IPS-18c (cell line): ENCODE results near the gene CUX1.
"Not testable (repeated sequence)": the region's sequence is repeated elsewhere in the genome, so short reads cannot be mapped to it uniquely, and the experiment has no call there.

Source experiments
- H3K4me3 ChIP-seq: 2 replicates; pipeline ENCODE4 v1.7.0; 2013; ENCODE audit warnings: low read depth, mild to moderate bottlenecking, low read length, moderate library complexity; ENCODE audit not compliant: insufficient read depth
- H3K9me3 ChIP-seq: one replicate; pipeline ENCODE4 v1.6.1; 2013; ENCODE audit warnings: mild to moderate bottlenecking, low read length, moderate library complexity; ENCODE audit not compliant: control insufficient read depth, insufficient read depth

The CUX1 gene

GRCh38 chr7:102301367-102301766 lies 483.9 kb downstream of the CUX1 start:
- not testable (repeated sequence) for H3K9me3 ChIP-seq, H3K4me3 ChIP-seq

- Histone ChIP-seq H3K9me3 (no peaks in the 10 kb centered on the region), H3K4me3 (no peak overlapping the region)
These were observed 484.6 kb downstream of the CUX1 start for GRCh38 chr7:102302025-102302424.

- H3K4me3 ChIP-seq: no peak overlapping the region
These were observed 486.4 kb downstream of the CUX1 start for GRCh38 chr7:102303669-102304422.

GRCh38 chr7:102304668-102305067 lies 487.2 kb downstream of the CUX1 start:
- H3K4me3 ChIP-seq: no peak overlapping the region
- no peaks in the 10 kb centered on the region for H3K9me3 ChIP-seq

More at GRCh38 chr7:102303669-102304422, 486.4 kb downstream of the CUX1 start:
- H3K9me3 ChIP-seq: no peaks in the 10 kb centered on the region

GRCh38 chr7:102305414-102306268 lies 488.2 kb downstream of the CUX1 start:
- no peak overlapping the region for H3K4me3 ChIP-seq
- H3K9me3 ChIP-seq: no peaks in the 10 kb centered on the region

GRCh38 chr7:102306916-102307677 lies 489.7 kb downstream of the CUX1 start:
- Histone ChIP-seq H3K9me3 (no peaks in the 10 kb centered on the region), H3K4me3 (no peak overlapping the region; the same call in 1 of the 2 replicates)

- H3K9me3 ChIP-seq: no peaks in the 10 kb centered on the region
These were observed 493.0 kb downstream of the CUX1 start for GRCh38 chr7:102310414-102310815.

GRCh38 chr7:102312317-102312716 lies 494.9 kb downstream of the CUX1 start:
- no peak overlapping the region for H3K4me3 ChIP-seq

More at GRCh38 chr7:102310414-102310815, 493.0 kb downstream of the CUX1 start:
- H3K4me3 ChIP-seq: no peak overlapping the region

GRCh38 chr7:102313997-102314780 lies 496.8 kb downstream of the CUX1 start:
- Histone ChIP-seq H3K9me3 (no peaks in the 10 kb centered on the region), H3K4me3 (no peak overlapping the region)

More at GRCh38 chr7:102312317-102312716, 494.9 kb downstream of the CUX1 start:
- H3K9me3 ChIP-seq: no peaks in the 10 kb centered on the region

- Histone ChIP-seq H3K4me3 (no peak overlapping the region), H3K9me3 (no peaks in the 10 kb centered on the region)
These were observed 500.0 kb downstream of the CUX1 start for GRCh38 chr7:102317231-102318059.

GRCh38 chr7:102318482-102318971 lies 501.1 kb downstream of the CUX1 start:
- no peak overlapping the region for H3K4me3 ChIP-seq

GRCh38 chr7:102319671-102320070 lies 502.2 kb downstream of the CUX1 start:
- H3K4me3 ChIP-seq: no peak overlapping the region
- no peaks in the 10 kb centered on the region for H3K9me3 ChIP-seq

More at GRCh38 chr7:102318482-102318971, 501.1 kb downstream of the CUX1 start:
- no peaks in the 10 kb centered on the region for H3K9me3 ChIP-seq

GRCh38 chr7:102320181-102320580 lies 502.8 kb downstream of the CUX1 start:
- no peak overlapping the region for H3K4me3 ChIP-seq
- H3K9me3 ChIP-seq: no peaks in the 10 kb centered on the region

- H3K9me3 ChIP-seq: no peaks in the 10 kb centered on the region
- H3K4me3 ChIP-seq: peak overlapping the region; percentile 2; the same call in 1 of the 2 replicates
These were observed 503.4 kb downstream of the CUX1 start for GRCh38 chr7:102320601-102321350.
